HG03432 (cell line): ENCODE measurements around the gene ELMO3.

Source experiments
- ATAC-seq: cut with Tn5 transposase; IDR thresholded peaks from one replicate; pipeline ENCODE4 v1.9.1; 2021; ENCODE audit warnings: mild to moderate bottlenecking, moderate library complexity; ENCODE audit not compliant: unreplicated experiment

ELMO3 gene

DNA sequence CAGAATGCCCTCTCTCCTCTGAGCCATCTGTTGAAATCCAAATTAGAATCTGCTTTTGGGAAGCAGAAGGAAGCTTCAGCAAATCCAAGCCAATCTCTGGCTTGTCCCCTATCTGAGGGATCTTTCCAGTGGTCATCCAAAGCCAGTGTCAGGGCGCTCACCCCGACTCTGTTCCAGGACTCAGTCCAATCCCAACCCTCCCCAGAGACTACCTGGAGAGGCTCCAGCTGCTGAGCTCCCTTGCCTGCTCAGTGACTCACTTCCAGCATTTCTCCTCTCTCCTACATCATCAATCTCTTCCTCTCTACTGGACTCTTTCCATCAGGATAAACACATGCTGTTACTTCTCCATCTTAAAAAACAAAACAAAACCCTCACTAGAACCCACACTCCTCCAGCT, 17.6 kb upstream of the ELMO3 start:
- no peak for ATAC-seq

DNA sequence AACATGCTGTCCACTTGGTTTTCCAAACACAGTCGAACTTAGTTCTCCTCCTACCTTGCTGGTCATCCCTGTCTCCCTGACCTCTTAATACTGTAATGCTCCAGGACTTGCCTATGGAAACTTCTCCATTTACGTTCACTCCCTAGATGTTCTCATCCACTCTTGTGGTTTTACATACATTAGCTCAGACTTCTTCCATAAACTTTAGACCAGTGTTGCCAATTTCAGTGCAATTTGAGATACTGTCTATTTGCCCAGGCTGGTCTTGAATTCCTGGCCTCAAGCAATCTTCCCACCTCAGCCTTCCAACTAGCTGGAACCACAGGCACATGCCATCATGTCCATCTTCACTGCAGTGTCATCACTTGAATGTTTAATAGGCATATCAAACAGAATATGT, 16.6 kb upstream of the ELMO3 start:
- no peak for ATAC-seq

DNA sequence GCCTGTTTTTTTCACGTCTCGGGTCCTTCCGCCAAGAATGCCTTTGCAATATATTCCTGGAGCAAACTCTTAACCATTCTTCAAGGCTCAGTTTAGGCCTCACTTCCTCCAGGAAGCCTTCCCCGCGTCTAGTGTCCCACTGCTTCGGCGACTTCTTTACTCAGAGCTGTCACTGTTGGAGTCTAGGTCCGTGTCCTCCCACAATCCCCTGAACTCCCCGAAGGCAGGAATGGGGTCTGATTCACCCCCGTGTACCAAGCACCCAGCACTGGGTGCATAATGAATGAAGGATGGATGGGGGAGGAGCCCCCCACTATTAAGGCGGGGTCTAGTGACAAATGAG, 15.7 kb upstream of the ELMO3 start:
- ATAC-seq, result no peak

DNA sequence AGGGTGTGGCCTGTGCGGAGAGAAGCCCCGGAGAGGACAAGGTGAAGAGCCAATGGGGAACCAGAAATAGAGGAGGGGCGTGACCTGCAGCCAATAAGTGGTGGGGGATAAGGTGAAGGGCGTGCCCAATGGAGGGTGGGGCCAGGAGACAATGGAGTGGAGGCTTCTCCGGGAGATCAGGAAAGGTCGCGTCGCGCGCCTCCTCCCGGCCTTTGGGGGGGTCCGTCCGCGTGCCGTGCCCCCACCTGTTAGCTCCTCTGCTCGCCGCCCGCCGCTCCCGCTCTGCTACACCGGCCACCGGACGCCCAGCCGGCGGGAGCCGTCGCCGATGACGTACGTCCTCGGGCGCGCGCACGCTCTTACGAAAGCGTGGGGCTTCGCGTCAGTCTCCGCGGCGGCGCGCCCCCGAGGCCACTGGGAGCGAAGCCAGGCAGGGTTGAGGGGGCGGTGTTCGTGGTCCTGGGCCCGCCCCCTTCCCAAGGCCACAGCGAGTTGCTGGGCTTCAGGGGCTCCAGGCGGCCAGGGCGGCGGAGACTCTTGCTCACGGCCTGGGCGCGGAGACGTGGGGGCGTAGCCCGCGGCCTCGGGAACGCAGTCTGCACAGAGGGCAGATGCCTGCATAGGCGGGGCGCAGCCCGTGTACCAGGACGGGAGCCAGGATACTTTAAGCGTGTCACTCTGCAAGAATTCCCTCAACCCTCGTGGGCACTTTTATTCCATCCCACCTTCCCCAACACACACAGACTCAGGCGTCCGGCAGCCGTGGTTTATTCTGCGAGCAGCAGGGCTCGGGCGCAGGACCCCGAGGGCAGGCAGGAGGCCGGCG, 15.1 kb upstream of the ELMO3 start, which contains the start of gene MATCAP1:
Gene MATCAP1, minus strand, starts transcription at position 337 of the 826 bp plus-strand sequence. CDS start 3,353 bp downstream, outside the sequence.
- ATAC-seq, result peak; percentile 92

DNA sequence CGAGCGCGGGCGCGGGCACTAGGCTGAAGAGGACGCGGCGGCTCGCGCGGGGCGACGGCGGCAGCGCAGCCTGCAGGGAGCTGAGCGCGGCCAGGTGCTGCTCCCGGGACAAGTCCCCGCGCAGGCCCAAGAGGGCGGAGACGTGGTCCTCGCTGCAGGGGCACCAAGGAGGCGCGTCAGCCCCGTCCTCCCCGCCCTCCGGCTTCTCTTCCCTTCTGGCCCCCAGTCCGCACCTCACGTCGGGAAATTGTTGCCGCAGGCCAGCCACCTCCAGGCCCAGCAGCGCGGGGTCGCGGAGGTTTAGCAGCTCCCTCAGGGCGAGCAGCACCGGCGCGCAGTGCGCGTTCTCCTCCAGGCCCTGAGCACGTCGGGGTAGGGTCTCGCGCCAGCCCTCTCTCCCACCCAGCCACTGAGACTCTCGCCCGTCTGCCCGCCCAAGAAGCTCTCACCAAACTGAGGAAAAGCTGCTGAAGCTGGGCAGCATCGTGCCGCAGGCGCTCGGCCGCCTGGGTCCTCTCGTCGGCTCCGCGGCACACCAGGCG, 14.4 kb upstream of the ELMO3 start:
- no peak for ATAC-seq

DNA sequence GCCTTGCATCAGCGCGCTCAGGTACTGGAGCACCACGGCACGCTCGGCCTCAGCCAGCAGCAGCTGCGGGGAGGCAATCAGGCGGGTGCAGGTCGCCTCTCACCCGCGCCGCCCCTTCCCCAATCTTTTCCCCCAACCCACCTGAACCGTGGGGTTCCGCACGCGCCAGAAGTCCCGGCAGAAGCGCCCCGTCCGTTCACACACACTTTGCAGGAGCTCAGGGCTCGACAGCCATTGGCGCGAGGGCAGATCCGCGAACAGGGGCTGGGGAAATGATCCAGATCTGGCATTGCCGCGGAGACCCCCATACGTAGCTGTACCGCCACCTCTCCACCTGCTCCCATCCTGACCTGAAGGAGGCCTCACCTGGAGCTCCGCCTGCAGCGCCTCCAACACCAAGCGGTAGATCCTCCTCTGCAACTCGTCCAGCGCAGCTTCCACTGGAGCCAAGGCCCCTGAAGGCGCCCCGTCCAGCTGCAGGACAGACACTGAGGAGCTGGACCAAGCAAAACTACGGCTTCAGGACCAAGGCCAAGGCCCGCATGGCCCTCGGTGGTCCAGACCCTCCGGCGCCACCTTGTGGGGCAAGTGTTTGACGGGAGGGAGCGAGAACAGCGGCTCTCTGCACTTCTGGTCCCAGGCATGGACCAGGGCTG, 13.8 kb upstream of the ELMO3 start:
- peak; percentile 27 for ATAC-seq

DNA sequence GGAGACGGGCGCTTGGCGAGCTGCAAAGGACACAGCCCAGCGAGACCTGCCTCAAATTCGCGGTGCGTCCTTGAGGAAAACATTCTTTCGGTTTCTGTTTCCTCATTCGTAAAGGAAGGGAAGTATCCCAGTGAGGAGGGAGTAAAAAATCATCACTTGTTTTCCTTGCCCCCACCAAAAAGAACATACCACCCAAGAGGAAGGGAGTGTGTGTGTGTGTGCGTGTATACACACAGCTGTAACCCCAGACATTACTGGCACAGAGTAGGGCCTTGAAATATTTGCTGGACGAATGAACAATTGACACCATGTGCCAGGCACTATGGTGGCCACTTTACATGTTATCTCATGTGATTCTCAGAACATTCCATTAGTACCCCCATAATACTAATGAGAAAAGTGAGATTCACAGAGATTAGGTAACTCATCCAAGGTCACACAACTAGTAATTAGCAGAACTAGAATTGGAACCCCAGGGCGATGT, 13.2 kb upstream of the ELMO3 start:
- no peak for ATAC-seq

DNA sequence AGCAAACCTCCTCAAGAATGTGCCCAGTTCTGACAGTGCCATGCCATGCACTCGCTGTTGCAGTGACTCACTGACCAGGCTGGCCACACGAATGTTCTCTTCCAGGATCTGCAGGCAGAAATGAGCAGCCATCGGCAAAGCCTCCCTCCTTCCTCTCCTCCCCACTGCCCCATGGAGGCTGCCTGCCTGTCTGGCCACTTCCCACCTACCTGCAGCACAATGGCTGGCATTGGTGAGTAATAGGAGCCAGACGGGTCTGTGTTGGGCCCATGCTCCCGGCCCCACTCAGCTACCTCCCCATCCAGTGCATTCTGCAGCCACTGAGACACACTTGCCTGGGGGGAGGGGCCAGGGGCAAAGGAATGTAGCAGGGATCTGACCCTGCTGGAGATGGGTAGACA, 12.4 kb upstream of the ELMO3 start:
- no peak for ATAC-seq

DNA sequence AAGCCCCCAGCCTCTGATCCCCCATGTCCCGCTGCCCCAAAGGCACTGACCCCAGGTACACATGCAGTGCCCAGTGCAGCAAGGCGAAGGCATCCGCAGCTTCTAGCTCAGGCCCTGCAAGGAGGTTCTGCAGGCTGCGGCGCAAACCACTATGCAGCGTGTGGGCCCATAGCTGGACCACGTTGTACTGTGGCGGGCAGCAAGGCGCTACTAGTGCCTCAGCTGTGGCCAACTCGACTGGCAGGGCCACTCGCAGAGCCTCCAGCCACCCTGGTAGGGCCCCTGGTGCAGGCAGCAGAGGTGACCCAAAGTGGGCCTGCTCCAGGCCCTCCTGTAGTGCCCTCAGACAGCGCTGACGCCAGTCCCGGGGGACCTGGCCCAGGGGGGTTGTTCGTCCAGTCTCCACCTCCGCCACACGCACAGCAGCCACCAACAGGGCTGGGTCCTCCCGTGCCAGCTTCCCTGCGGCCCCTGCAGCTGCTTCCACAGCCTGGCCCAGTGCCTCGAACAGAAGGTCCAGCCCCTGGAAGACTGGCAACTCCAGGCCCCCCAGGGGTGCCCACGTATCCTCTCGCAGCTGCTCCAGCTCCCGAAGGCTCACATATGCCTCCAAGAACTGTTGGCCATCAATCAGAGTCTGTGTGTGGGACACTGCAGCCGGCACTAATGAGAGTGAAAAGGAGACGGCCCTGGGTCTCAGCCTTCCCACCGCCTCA, 11.6 kb upstream of the ELMO3 start:
- no peak for ATAC-seq

DNA sequence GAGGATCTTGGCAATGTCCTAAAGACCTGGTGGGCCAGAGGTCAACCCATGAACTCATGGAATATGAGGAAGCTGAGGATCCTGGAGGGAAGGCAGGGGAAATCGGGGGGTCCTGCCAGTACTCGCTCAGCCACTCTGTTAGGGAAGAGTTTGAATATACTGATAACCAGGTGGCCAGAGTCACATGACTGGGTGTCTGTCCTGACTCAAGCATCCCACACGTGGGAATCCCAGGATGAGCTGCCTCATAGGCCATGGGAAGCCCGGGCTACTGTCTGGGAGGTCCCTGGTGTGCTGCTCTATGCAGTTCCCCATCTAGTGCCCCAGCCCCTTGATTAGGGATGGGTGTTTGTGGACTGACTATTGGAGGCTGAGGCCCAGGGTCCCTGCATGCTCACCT, 10.6 kb upstream of the ELMO3 start:
- ATAC-seq, result no peak

DNA sequence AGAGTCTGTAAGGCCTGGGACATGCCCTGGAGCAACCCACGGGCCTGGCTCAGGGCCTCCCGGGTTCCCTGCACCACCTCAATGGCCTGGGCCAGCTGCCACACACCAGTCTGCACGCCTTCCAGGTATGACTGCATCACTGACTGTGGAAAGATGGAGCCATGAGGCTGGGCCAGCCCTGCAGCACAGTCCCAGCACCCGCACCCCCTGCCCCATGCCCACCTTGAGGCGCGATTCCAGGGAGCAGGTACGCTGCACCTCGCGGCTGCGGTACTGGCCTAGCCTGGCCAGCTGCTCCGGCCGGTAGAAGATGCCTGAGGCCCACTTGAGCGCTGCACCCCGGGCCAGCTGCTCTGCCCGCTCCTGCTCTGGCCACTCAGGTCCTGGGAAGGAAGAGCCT, 10.1 kb upstream of the ELMO3 start:
- no peak for ATAC-seq

DNA sequence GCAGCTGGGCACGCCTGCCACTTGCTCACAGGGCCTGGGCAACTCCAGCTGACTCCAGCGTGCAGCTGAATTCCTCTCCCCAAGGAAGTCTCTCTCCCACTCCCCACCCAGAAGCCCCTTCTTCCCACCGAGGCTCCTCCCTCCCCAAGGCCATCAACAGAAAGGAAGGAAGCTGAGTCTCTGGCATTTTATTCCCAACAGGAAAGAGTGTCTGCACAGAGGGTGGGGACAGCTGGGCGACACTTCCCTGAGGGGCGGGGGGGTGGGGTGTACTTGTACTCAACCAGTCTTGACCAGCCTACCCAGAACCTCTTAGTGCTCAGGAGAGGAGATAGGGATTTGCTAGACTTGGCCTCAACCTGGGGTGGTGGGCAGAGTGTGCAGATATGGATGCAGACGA, 8.9 kb upstream of the ELMO3 start, which contains the start of gene EXOC3L1:
Gene EXOC3L1, minus strand, starts transcription at position 96 of the 400 bp plus-strand sequence. CDS start 460 bp downstream, outside the sequence.
- ATAC-seq, result no peak

DNA sequence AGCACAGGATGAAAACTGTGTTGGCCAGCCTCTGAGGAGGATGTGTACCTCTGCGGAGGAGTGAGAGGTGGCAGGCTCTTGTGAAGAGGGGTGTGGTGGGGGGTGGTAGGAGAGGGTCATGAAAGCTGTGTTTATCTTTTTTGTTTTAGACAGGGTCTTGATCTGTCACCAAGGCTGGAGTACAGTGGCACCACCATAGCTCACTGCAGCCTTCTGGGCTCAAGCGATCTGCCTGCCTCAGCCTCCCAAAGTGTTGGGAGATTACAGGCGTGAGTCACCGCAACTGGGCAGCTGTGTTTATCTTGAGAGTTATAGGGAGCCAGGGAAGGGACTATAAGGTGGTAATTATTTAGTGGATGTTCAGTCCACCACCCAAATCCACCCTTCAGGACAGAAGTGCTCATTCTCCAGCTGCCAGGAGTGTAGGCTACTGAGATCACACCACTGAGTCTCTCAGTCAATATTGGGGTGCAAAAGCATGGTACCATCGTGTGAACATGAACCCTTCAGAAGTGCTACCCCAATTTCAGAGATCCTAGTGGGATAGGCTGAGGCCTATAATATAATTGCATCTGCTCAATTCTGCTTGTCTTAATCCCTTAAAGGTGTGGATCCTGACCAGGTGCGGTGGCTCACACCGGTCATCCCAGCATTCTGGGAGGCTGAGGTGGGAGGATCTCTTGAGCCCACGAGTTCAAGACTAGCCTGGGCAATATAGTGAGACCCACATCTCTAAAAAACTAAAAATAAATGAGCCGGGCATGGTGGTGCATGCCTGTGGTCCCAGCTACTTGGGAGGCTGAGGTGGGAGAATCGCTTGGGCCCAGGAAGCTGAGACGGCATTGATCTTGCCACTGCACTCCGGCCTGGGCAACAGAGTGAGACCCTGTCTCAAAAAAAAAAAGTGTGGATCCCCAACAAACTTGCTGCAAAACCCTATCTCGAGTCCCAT, 8.2 kb upstream of the ELMO3 start:
- ATAC-seq, result no peak

DNA sequence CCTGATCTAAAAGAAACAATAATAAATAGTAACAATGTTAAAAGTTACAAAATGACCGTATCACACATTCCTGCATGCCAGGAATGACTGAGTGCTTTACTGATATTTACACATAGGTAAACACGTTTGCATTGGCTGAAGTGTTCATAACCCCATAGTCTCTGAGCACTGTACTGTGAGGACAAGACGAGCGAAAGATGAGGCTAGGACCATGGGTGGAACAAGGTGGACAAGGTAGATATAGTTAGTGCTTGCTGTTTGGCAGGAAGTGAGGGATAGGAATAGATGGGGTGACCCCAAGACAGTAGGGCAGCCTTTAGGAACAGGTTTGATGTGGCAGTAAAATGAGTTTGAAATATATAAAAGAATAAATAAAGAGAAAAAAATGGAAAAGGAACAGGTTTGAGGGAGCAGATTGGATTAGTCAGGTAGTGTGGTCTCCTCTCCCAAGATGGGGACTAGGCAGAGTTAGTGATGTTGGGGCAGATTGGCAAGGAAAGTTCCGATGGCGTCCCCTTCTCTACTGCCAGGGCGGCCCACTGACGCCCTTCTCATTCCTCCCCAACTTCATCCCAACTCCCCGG, 7.4 kb upstream of the ELMO3 start:
- peak; percentile 3 for ATAC-seq

DNA sequence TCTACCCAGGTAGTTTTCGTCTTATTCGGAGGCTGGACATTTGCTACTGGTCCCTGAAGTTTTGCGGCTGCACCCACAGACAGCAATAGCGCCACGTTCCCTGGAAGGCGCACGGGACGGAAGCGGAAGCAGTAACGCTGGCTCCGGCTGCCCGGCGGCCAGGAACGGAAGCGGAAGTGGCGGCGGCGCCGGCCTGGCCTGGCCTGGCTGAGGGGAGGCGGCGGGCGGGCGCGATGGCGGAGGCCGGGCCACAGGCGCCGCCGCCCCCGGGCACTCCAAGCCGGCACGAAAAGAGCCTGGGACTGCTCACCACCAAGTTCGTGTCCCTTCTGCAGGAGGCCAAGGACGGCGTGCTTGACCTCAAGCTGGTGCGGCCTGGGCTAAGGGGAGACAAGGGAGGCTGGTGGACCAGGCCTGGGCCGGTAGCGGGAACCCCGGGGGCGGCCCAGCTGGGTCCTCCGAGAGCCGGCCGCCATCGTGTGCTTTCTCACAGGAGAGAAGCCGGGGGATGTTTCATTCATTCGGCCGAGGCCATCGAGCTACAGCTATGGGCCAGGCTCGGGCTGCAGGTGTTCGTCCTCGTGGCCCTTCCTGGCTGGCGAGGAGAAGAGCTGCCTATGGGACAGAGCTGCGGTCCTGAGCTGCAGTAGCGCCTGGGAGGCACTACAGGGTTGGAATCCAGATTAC, 6.8 kb upstream of the ELMO3 start, which contains the start of gene E2F4:
Gene E2F4, plus strand, starts transcription at position 161 of the 687 bp plus-strand sequence. Its CDS starts 73 bp downstream, at position 234.
- ATAC-seq, result peak; percentile 91

DNA sequence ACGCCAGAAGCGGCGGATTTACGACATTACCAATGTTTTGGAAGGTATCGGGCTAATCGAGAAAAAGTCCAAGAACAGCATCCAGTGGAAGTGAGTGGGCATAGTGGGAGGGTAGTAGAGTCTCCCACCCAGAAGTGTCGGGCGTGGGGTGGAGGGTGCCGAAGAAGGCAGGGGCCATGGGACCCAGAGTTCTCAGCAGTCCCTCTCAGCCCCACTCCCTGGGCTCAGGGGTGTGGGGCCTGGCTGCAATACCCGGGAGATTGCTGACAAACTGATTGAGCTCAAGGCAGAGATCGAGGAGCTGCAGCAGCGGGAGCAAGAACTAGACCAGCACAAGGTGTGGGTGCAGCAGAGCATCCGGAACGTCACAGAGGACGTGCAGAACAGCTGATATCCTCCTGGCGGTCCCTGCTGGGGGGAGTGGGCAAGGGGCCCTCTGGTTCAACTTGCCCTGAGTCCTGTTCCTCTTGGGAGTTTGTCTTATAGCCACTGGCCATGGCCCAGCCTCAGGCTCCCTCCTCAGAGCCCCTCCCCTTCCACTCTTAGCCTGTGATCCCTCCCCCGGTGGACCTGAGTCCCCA, 6.1 kb upstream of the ELMO3 start:
- ATAC-seq, result no peak

DNA sequence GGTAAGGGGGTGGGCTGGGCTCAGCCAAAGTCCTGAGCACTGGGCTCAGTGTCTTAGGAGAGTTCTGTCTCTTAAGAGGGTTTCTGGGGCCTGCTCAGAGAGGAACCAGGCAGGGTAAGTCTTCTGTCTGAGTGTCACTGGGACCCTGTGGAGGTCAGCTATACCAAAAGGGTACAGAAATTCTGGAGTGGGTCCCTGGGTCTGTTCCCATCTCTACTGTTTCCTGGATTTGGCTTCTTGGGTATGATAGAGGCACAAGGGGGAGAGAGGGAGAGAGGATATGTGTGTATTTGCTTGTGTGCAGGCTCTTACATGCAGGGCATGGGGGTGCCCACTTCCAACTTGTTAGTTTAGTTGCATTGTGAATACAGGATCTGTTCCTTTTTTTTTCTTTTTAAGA, 5.4 kb upstream of the ELMO3 start:
- no peak for ATAC-seq

DNA sequence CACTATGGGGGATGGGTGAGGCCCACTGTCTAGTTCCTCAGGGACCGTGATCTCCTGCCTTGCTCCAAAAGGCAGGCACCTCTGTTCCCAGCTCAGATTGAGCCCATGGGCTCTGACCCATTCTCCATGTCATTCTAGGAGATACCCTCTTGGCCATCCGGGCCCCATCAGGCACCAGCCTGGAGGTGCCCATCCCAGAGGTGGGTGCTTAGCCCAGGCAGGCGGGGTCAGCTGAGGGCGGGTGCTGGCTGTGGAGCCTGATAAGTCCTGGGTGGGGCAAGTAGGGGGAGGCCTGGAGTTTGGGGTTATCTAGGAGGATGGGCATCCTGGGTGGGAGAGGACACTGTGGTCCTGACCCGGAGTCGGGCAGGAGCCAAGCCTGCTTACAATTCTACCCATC, 4.7 kb upstream of the ELMO3 start:
- no peak for ATAC-seq

DNA sequence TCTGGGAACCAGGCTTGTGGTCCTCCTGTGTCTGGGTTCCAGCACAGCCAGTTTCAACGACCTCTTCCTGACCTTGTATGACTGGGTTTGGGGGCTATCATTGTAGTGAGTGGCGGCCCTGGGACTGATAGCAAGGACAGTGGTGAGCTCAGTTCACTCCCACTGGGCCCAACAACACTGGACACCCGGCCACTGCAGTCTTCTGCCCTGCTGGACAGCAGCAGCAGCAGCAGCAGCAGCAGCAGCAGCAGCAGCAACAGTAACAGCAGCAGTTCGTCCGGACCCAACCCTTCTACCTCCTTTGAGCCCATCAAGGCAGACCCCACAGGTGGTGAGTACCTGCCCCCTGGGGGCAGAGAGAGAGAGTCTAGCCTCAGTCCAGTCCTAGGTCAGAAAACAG, 3.3 kb upstream of the ELMO3 start:
- ATAC-seq, result no peak
